ENCODE data around the gene SLC1A4. TPM values are rescaled to one million over a fixed set of nuclear protein-coding genes. Genes with fewer than 3 reads are reported as not detected.

Gene SLC1A4
- total RNA-seq, 1 experiment from 2014 or later, result 12.9 TPM

- CTCF ChIA-PET, result no interaction called here
- in situ Hi-C loops (cut with HindIII; ENCODE audit: low pct_unique_long_range_greater_than_20kb, low sequenced_read_pairs), result no loop called here
- TF ChIP-seq CTCF (IDR thresholded peaks at IDR 0.05) (no peak), POLR2AphosphoS5 (IDR thresholded peaks at IDR 0.05; ENCODE audit: low read depth, low read length) (no peak)
Observed at GRCh38 chr2:65026704-65027464, 37.7 kb downstream of the SLC1A4 start.

GRCh38 chr2:65027616-65028244 is 38.5 kb downstream of the SLC1A4 start:
- Histone ChIP-seq H3K27me3 (ENCODE audit: control insufficient read depth, insufficient read depth, low read length) (no peaks in the 10 kb centered on the region), H3K36me3 (ENCODE audit: control insufficient read depth, insufficient read depth, low read length) (no peaks in the 10 kb centered on the region), H3K4me3 (ENCODE audit: low read depth in 2 of 2, low read length in 2 of 2) (no peak overlapping the region), H3K9me3 (ENCODE audit: control insufficient read depth, insufficient read depth, low read depth, low read length) (no peaks in the 10 kb centered on the region), H3K4me1 (ENCODE audit: control insufficient read depth, insufficient read depth, low read length) (no peaks in the 10 kb centered on the region), H3K27ac (ENCODE audit: low read length) (no peak overlapping the region)
- DNase-seq (ENCODE audit: low read depth, low spot score) (no peak), ATAC-seq (no peak)
- ChIA-PET POLR2A (no interaction called here), CTCF (no interaction called here)
- no peak for TF ChIP-seq TCF7L2 (IDR thresholded peaks at IDR 0.05; ENCODE audit: low read depth, low read length)
- TF ChIP-seq SIN3A (IDR thresholded peaks at IDR 0.05; ENCODE audit: borderline replicate concordance, insufficient read depth, low read depth, low read length), result no peak
- TF ChIP-seq CTCF (IDR thresholded peaks at IDR 0.05), result no peak
- no peak for TF ChIP-seq REST (IDR thresholded peaks at IDR 0.05; ENCODE audit: insufficient read depth in 1 of 2, low read depth in 2 of 2, low read length in 1 of 2)
- TF ChIP-seq POLR2AphosphoS5 (IDR thresholded peaks at IDR 0.05; ENCODE audit: low read depth, low read length), result no peak
- in situ Hi-C loops (cut with HindIII; ENCODE audit: low pct_unique_long_range_greater_than_20kb, low sequenced_read_pairs), result no loop called here
- BruUV-seq (replicated peaks), result no TSS peak
- intact Hi-C loops (cut with micrococcal nuclease; ENCODE audit: unreplicated experiment), result no loop called here

More at GRCh38 chr2:65026704-65027464, 37.7 kb downstream of the SLC1A4 start:
- POLR2A ChIA-PET, result no interaction called here
- no peaks in the 10 kb centered on the region for H3K9me3 ChIP-seq (ENCODE audit: control insufficient read depth, insufficient read depth, low read depth, low read length)
- H3K36me3 ChIP-seq (ENCODE audit: control insufficient read depth, insufficient read depth, low read length), result no peaks in the 10 kb centered on the region
- H3K27ac ChIP-seq (ENCODE audit: low read length), result no peak overlapping the region
- intact Hi-C loops (cut with micrococcal nuclease; ENCODE audit: unreplicated experiment), result no loop called here
- no peaks in the 10 kb centered on the region for H3K4me1 ChIP-seq (ENCODE audit: control insufficient read depth, insufficient read depth, low read length)
- H3K27me3 ChIP-seq (ENCODE audit: control insufficient read depth, insufficient read depth, low read length), result no peaks in the 10 kb centered on the region
- H3K4me3 ChIP-seq (ENCODE audit: low read depth in 2 of 2, low read length in 2 of 2), result no peak overlapping the region
- ATAC-seq (no peak), DNase-seq (ENCODE audit: low read depth, low spot score) (no peak)
- BruUV-seq (replicated peaks), result no TSS peak

All from Panc1 (cell line).